SK-N-SH (cell line): ENCODE data around the gene ERH. TPM values are rescaled to one million over a fixed set of nuclear protein-coding genes. Genes with fewer than 3 reads are reported as not detected.

ENCODE experiments used
- CTCF ChIA-PET: fragments of 300-600, 350-600 bp; formaldehyde crosslinking; extraction: SDS; loops from one replicate; lab custom pipeline; 2021; lab: Yijun Ruan, JAX
- POLR2A ChIA-PET: fragments of 350-600 bp; sonication (Branson Sonifier 250); formaldehyde crosslinking; extraction: SDS; loops from one replicate; lab custom pipeline; 2020; ENCODE audit warnings: antibody characterized with exemption, inconsistent platforms; lab: Yijun Ruan, JAX
- DNase-seq: peaks from one replicate; pipeline ENCODE4 v3.0.0; 2012
- H2AFZ ChIP-seq: fragments of 200-600 bp; sonication (generic); 2 replicates; pipeline ENCODE4 v1.8.1; 2016; ENCODE audit warnings: antibody characterized with exemption, mild to moderate bottlenecking, low read depth
- H3F3A ChIP-seq: fragments of 200-600 bp; sonication (generic); replicated peaks from 2 replicates; pipeline ENCODE3; 2016; ENCODE audit warnings: antibody characterized with exemption, mild to moderate bottlenecking; ENCODE audit not compliant: insufficient read depth
- H3K27ac ChIP-seq, 2 experiments: fragments of 200-500 bp in 1 of 2; fragments of 200-600 bp in 1 of 2; sonication (Bioruptor generic) in 1 of 2; sonication (generic), shearing (Covaris generic) in 1 of 2; 2 replicates each; pipeline versions ENCODE4 v1.5.1 to v1.6.1; 2014 to 2016; ENCODE audit warnings: low read depth in 2 of 2, inconsistent platforms in 1 of 2, low read length in 1 of 2, mild to moderate bottlenecking in 1 of 2, mixed read lengths in 1 of 2
- H3K27me3 ChIP-seq: fragments of 200-600 bp; sonication (generic), shearing (Covaris generic); 2 replicates; pipeline ENCODE4 v1.6.1; 2016; ENCODE audit warnings: mixed run types; ENCODE audit not compliant: insufficient read depth
- H3K36me3 ChIP-seq, 2 experiments: fragments of 200-500 bp in 1 of 2; fragments of 200-600 bp in 1 of 2; sonication (Bioruptor generic) in 1 of 2; sonication (generic) in 1 of 2; replicated peaks in 1 of 2; 2 replicates each; pipeline versions ENCODE3 to v1.5.1; 2014 to 2016; ENCODE audit warnings: low read length in 1 of 2, mild to moderate bottlenecking in 1 of 2; ENCODE audit not compliant: insufficient read depth in 2 of 2, control insufficient read depth in 1 of 2
- H3K4me1 ChIP-seq, 2 experiments: fragments of 200-500 bp in 1 of 2; fragments of 200-600 bp in 1 of 2; sonication (Bioruptor generic) in 1 of 2; sonication (generic), shearing (Covaris generic) in 1 of 2; 2 replicates each; pipeline versions ENCODE4 v1.5.1 to v1.6.1; 2014 to 2016; ENCODE audit warnings: low read depth in 1 of 2, low read length in 1 of 2, mixed run types in 1 of 2; ENCODE audit not compliant: insufficient read depth in 2 of 2, control insufficient read depth in 1 of 2
- H3K4me2 ChIP-seq: fragments of 200-600 bp; sonication (generic), shearing (Covaris generic); 2 replicates; pipeline ENCODE4 v1.6.1; 2017; ENCODE audit warnings: mixed run types
- H3K4me3 ChIP-seq, 2 experiments: fragments of 200-500 bp in 1 of 2; fragments of 200-600 bp in 1 of 2; sonication (Bioruptor generic) in 1 of 2; sonication (generic), shearing (Covaris generic) in 1 of 2; 2 replicates each; pipeline versions ENCODE4 v1.5.1 to v1.8.1; 2014 to 2016; ENCODE audit warnings: low read depth in 2 of 2, inconsistent platforms in 1 of 2, low read length in 1 of 2, mild to moderate bottlenecking in 1 of 2, mixed read lengths in 1 of 2, moderate library complexity in 1 of 2
- H3K79me2 ChIP-seq: fragments of 200-600 bp; sonication (generic); 2 replicates; pipeline ENCODE4 v1.8.1; 2017; ENCODE audit warnings: mild to moderate bottlenecking; ENCODE audit not compliant: insufficient read depth
- H3K9ac ChIP-seq: fragments of 200-600 bp; sonication (generic); 2 replicates; pipeline ENCODE4 v1.6.1; 2017; ENCODE audit warnings: mixed run types
- H3K9me2 ChIP-seq: fragments of 200-600 bp; sonication (generic); 2 replicates; pipeline ENCODE4 v1.6.1; 2017; ENCODE audit warnings: mixed run types
- H3K9me3 ChIP-seq: fragments of 200-600 bp; sonication (generic); 2 replicates; pipeline ENCODE4 v1.6.1; 2017; ENCODE audit warnings: mixed run types, mild to moderate bottlenecking, moderate library complexity
- H4K20me1 ChIP-seq: fragments of 200-600 bp; sonication (generic); 2 replicates; pipeline ENCODE4 v1.6.1; 2017; ENCODE audit warnings: mild to moderate bottlenecking, mixed run types; ENCODE audit not compliant: insufficient read depth
- FOSL2 ChIP-seq: IDR thresholded peaks from 2 replicates; pipeline ENCODE4 v1.4.0; 2012; ENCODE audit warnings: low read depth, mild to moderate bottlenecking, moderate library complexity, borderline replicate concordance
- FOXM1 ChIP-seq: IDR thresholded peaks from 2 replicates; pipeline ENCODE4 v1.4.0; 2012; ENCODE audit warnings: low read depth, mild to moderate bottlenecking
- GABPA ChIP-seq: IDR thresholded peaks from 2 replicates; pipeline ENCODE4 v1.4.0; 2012; ENCODE audit warnings: low read depth, mild to moderate bottlenecking
- IRF3 ChIP-seq: fragments of 150-350 bp; IDR thresholded peaks from 2 replicates; pipeline ENCODE4 v1.6.1; 2016; ENCODE audit warnings: mild to moderate bottlenecking, low read depth, low read length
- JUND ChIP-seq: IDR thresholded peaks from 2 replicates; pipeline ENCODE4 v1.4.0; 2012
- MEF2A ChIP-seq: IDR thresholded peaks from 2 replicates; pipeline ENCODE4 v1.4.0; 2012; ENCODE audit warnings: low read depth, borderline replicate concordance
- MXI1 ChIP-seq: IDR thresholded peaks from 2 replicates; pipeline ENCODE4 v1.6.1; 2012; ENCODE audit warnings: mild to moderate bottlenecking, low read depth, low read length, improper control_type of control experiment
- NRF1 ChIP-seq: IDR thresholded peaks from 2 replicates; pipeline ENCODE4 v1.6.1; 2012; ENCODE audit warnings: low read depth, mild to moderate bottlenecking, low read length
- POLR2AphosphoS5 ChIP-seq: IDR thresholded peaks from 2 replicates; pipeline ENCODE4 v1.6.1; 2012; ENCODE audit warnings: low read depth, low read length
- RAD21 ChIP-seq: IDR thresholded peaks from 2 replicates; pipeline ENCODE4 v1.6.1; 2012; ENCODE audit warnings: mild to moderate bottlenecking, low read length
- RFX5 ChIP-seq: IDR thresholded peaks from 2 replicates; pipeline ENCODE4 v1.6.1; 2012; ENCODE audit warnings: mild to moderate bottlenecking, improper control_type of control experiment, low read length
- RXRA ChIP-seq: IDR thresholded peaks from 2 replicates; pipeline ENCODE4 v1.4.0; 2012; ENCODE audit warnings: low read depth, mild to moderate bottlenecking, borderline replicate concordance
- SMC3 ChIP-seq: IDR thresholded peaks from 2 replicates; pipeline ENCODE4 v1.6.1; 2012; ENCODE audit warnings: low read depth, low read length, improper control_type of control experiment
- TAF1 ChIP-seq: IDR thresholded peaks from 2 replicates; pipeline ENCODE4 v1.6.1; 2012; ENCODE audit warnings: low read depth, mild to moderate bottlenecking, low read length, moderate library complexity, borderline replicate concordance
- TCF12 ChIP-seq: IDR thresholded peaks from 2 replicates; pipeline ENCODE4 v1.4.0; 2012
- USF1 ChIP-seq: IDR thresholded peaks from 2 replicates; pipeline ENCODE4 v1.4.0; 2012; ENCODE audit warnings: low read depth, borderline replicate concordance
- ZBTB33 ChIP-seq: IDR thresholded peaks from 2 replicates; pipeline ENCODE4 v1.4.0; 2012; ENCODE audit warnings: low read depth, borderline replicate concordance
- WGBS: methylation state at CpG from one replicate; pipeline ENCODE4 v1.1.6; 2017; ENCODE audit warnings: low lambda C conversion rate; 5-methylcytosine and 5-hydroxymethylcytosine counted together
- polyA plus RNA-seq, 3 experiments: library from polyadenylated mRNA; depleted of rRNA; stranded (reverse); fragments of >200 nt; gene quantifications; 2 replicates each; pipeline ENCODE4 v1.2.3, GENCODE V29; 2012
- TF ChIP-seq, protein P1 (sequence below): fragments of 150-350 bp; IDR thresholded peaks from 2 replicates; pipeline ENCODE4 v1.6.1; 2017; ENCODE audit warnings: antibody characterized with exemption, low read length, low read depth, borderline replicate concordance

The ERH gene
- polyA plus RNA-seq, 1 of the 3 experiments (the other 2 are of a cell fraction): 186 TPM

DNA sequence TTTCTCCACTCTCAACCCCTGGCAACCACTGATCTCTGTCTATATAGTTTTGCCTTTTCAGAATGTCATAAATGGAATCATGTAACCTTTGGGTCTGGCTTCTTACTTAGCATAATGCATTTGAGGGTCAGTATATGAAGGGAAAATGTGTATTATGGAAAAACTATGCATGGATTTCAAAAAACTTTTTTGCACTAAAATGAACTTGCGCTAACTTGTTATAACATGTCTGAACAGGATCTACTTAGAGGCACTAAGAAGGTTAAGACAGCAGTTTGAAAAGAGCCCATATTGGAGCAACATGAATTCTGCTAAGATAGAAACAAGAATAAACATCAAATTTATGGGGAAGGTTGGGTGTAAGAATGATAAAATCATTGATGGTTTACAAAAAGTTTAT lies 29.5 kb upstream of the ERH start:
- 93% methylated on average over 1 of the region's 1 CpG for WGBS
- peaks cover 6% of the 10 kb centered on the region for H3F3A ChIP-seq
- H3K27me3 ChIP-seq: no peaks in the 10 kb centered on the region
- H3K9ac ChIP-seq: no peak overlapping the region
- no peak overlapping the region for H3K4me3 ChIP-seq
- no peak overlapping the region for H2AFZ ChIP-seq
- no peak overlapping the region for H3K27ac ChIP-seq
- no peaks in the 10 kb centered on the region for H3K9me2 ChIP-seq
- H3K79me2 ChIP-seq: peaks cover 33% of the 10 kb centered on the region
- H3K36me3 ChIP-seq: peaks cover 27 to 56% of the 10 kb centered on the region in 2 experiments
- H3K4me1 ChIP-seq: no peaks in the 10 kb centered on the region
- 0 out of 2 replicates have a peak, but pooled peaks cover 2% of the 10 kb centered on the region for H4K20me1 ChIP-seq
- no peak overlapping the region for H3K4me2 ChIP-seq
- CTCF ChIA-PET: interaction anchor here (1.6 kb wide), 1 partner anchor 66 kb away, joined by 3 read pairs; no protein-coding TSS in a partner anchor
- TF ChIP-seq MEF2A: no peak
- no peak for TF ChIP-seq MXI1
- TF ChIP-seq POLR2AphosphoS5: no peak
- TF ChIP-seq FOSL2: no peak
- TF ChIP-seq ZBTB33: no peak
- TF ChIP-seq USF1: no peak
- no peak for TF ChIP-seq GABPA
- TF ChIP-seq RAD21: no peak
- TF ChIP-seq JUND: no peak
- no peak for TF ChIP-seq TCF12
- TF ChIP-seq, protein P1, sequence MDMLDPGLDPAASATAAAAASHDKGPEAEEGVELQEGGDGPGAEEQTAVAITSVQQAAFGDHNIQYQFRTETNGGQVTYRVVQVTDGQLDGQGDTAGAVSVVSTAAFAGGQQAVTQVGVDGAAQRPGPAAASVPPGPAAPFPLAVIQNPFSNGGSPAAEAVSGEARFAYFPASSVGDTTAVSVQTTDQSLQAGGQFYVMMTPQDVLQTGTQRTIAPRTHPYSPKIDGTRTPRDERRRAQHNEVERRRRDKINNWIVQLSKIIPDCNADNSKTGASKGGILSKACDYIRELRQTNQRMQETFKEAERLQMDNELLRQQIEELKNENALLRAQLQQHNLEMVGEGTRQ: no peak
- no peaks in the 10 kb centered on the region; the same call in 1 of the 2 replicates for H3K9me3 ChIP-seq
- DNase-seq: no peak
- POLR2A ChIA-PET: no interaction called here

GRCh38 chr14:69424149-69424923 lies 26.2 kb upstream of the ERH start:
- POLR2A ChIA-PET: no interaction called here

More at GRCh38 chr14:69424149-69424923, 26.2 kb upstream of the ERH start:
- 0 out of 2 replicates have a peak, but pooled peaks cover 11% of the 10 kb centered on the region for H4K20me1 ChIP-seq
- no peak overlapping the region for H3K27ac ChIP-seq
- no peaks in the 10 kb centered on the region for H3K27me3 ChIP-seq
- H3K36me3 ChIP-seq: peaks cover 27 to 41% of the 10 kb centered on the region in 2 experiments
- H3K4me1 ChIP-seq: no peaks in the 10 kb centered on the region
- no peak overlapping the region for H3K4me3 ChIP-seq
- 80% methylated on average over 2 of the region's 2 CpGs for whole genome bisulfite sequencing
- peaks cover 53% of the 10 kb centered on the region for H3K79me2 ChIP-seq
- no peak overlapping the region for H2AFZ ChIP-seq
- CTCF ChIA-PET: interaction anchor here (1.7 kb wide), 1 partner anchor 35 kb away, joined by 7 read pairs; no protein-coding TSS in a partner anchor
- H3K9me2 ChIP-seq: no peaks in the 10 kb centered on the region
- H3K9me3 ChIP-seq: no peaks in the 10 kb centered on the region; the same call in 1 of the 2 replicates
- TF ChIP-seq MEF2A (no peak), SMC3 (no peak), TCF12 (no peak), TAF1 (no peak), RAD21 (no peak), USF1 (no peak), RXRA (no peak), NRF1 (no peak), RFX5 (no peak), IRF3 (no peak), FOXM1 (no peak)
- TF ChIP-seq, protein P1: no peak
- TF ChIP-seq, all 33 proteins: peak for 0
- DNase-seq: no peak
- Histone ChIP-seq H3K9ac (no peak overlapping the region), H3K4me2 (no peak overlapping the region), H3F3A (peaks cover 6% of the 10 kb centered on the region)
